ENCODE results near the gene CLDN9. TPM values are rescaled to one million over a fixed set of nuclear protein-coding genes. Genes with fewer than 3 reads are reported as not detected.

CLDN9 gene
- total RNA-seq, 1 donor from 2014 or later, result 0.39 TPM

DNA sequence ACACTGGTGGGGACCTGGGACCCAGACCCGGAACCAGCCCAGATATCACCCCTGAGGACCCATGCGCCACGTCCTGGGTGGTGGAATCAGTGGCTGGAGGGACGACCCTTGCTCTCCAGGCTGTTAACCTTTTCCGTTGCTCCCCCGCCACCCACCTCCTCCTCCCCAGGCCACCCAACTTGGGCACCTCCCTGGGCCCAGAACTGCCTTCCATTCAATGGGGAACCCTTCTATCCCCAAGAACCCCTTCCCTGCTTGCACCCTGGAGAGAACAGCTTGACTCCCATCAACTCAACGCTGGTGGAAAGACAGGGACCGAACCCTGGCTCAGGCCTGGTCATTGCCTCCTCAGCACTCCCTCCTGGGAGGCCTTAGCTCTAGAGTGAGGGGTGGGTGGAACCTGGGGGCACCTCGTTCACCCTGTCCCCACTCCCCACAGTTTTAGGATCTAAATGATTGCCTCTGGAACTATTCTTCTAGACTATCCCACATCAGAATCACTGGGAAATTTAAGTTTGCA, 47.1 kb downstream of the CLDN9 start:
- Mint-ChIP-seq H3K27ac (ENCODE audit: unreplicated experiment) (peak overlapping the region; percentile 66), H3K4me1 (ENCODE audit: low read depth, unreplicated experiment) (no peaks in the 10 kb centered on the region), H3K27me3 (ENCODE audit: unreplicated experiment) (peaks cover 3% of the 10 kb centered on the region), H3K9me3 (ENCODE audit: unreplicated experiment) (peaks cover 3% of the 10 kb centered on the region), H3K36me3 (ENCODE audit: unreplicated experiment) (no peaks in the 10 kb centered on the region), H3K4me3 (ENCODE audit: unreplicated experiment) (peak overlapping the region; percentile 74)
- DNase-seq, result no peak
- TF ChIP-seq, protein P1, sequence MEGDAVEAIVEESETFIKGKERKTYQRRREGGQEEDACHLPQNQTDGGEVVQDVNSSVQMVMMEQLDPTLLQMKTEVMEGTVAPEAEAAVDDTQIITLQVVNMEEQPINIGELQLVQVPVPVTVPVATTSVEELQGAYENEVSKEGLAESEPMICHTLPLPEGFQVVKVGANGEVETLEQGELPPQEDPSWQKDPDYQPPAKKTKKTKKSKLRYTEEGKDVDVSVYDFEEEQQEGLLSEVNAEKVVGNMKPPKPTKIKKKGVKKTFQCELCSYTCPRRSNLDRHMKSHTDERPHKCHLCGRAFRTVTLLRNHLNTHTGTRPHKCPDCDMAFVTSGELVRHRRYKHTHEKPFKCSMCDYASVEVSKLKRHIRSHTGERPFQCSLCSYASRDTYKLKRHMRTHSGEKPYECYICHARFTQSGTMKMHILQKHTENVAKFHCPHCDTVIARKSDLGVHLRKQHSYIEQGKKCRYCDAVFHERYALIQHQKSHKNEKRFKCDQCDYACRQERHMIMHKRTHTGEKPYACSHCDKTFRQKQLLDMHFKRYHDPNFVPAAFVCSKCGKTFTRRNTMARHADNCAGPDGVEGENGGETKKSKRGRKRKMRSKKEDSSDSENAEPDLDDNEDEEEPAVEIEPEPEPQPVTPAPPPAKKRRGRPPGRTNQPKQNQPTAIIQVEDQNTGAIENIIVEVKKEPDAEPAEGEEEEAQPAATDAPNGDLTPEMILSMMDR (IDR thresholded peaks at IDR 0.05; ENCODE audit: partially characterized antibody, unreplicated experiment), result no peak

GRCh38 chr16:3060339-3061127, 47.8 kb downstream of the CLDN9 start:
- TF ChIP-seq, protein P1 (IDR thresholded peaks at IDR 0.05; ENCODE audit: partially characterized antibody, unreplicated experiment), result no peak
- H3K27me3 Mint-ChIP-seq (ENCODE audit: unreplicated experiment), result peaks cover 3% of the 10 kb centered on the region
- no peak overlapping the region for H3K27ac Mint-ChIP-seq (ENCODE audit: unreplicated experiment)
- H3K36me3 Mint-ChIP-seq (ENCODE audit: unreplicated experiment), result no peaks in the 10 kb centered on the region
- H3K9me3 Mint-ChIP-seq (ENCODE audit: unreplicated experiment), result peaks cover 3% of the 10 kb centered on the region
- H3K4me1 Mint-ChIP-seq (ENCODE audit: low read depth, unreplicated experiment), result no peaks in the 10 kb centered on the region
- no peak overlapping the region for H3K4me3 Mint-ChIP-seq (ENCODE audit: unreplicated experiment)
- no peak for DNase-seq

DNA sequence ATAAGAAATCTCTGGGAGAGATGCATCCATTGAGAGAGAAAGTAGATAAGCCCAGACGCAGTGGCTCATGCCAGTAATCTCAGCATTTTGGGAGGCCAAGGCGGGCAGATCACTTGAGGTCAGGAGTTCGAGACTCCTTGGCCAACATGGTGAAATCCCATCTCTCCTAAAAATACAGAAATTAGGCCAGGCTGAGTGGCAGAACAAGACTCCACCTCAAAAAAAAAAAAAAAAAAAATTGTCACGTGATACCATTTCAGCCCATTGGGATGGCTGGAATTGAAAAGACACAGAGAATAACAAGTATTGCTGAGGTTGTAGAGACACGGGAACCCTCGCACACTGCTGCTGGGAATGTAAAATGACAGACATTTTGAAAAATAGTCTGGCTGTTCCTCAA, 49.8 kb downstream of the CLDN9 start:
- Mint-ChIP-seq H3K4me3 (ENCODE audit: unreplicated experiment) (no peak overlapping the region), H3K36me3 (ENCODE audit: unreplicated experiment) (no peaks in the 10 kb centered on the region), H3K27me3 (ENCODE audit: unreplicated experiment) (peaks cover 5% of the 10 kb centered on the region), H3K4me1 (ENCODE audit: low read depth, unreplicated experiment) (no peaks in the 10 kb centered on the region), H3K9me3 (ENCODE audit: unreplicated experiment) (peaks cover 6% of the 10 kb centered on the region), H3K27ac (ENCODE audit: unreplicated experiment) (no peak overlapping the region)
- TF ChIP-seq, protein P1 (IDR thresholded peaks at IDR 0.05; ENCODE audit: partially characterized antibody, unreplicated experiment), result no peak
- DNase-seq, result no peak

- Mint-ChIP-seq H3K4me3 (ENCODE audit: unreplicated experiment) (no peak overlapping the region), H3K27me3 (ENCODE audit: unreplicated experiment) (peaks cover 5% of the 10 kb centered on the region), H3K4me1 (ENCODE audit: low read depth, unreplicated experiment) (no peaks in the 10 kb centered on the region), H3K9me3 (ENCODE audit: unreplicated experiment) (peaks cover 6% of the 10 kb centered on the region), H3K36me3 (ENCODE audit: unreplicated experiment) (no peaks in the 10 kb centered on the region), H3K27ac (ENCODE audit: unreplicated experiment) (no peak overlapping the region)
- TF ChIP-seq, protein P1 (IDR thresholded peaks at IDR 0.05; ENCODE audit: partially characterized antibody, unreplicated experiment), result no peak
- no peak for DNase-seq
Measured at GRCh38 chr16:3063625-3064386, 51.1 kb downstream of the CLDN9 start.

Other genes with a start within 250 kb of the CLDN9 start
- gene ELOB, start 235.6 kb upstream of the CLDN9 start, total RNA-seq (ENCODE audit: unreplicated experiment), result 183 TPM
- 0.39 TPM for gene PRSS33, start 225.4 kb upstream of the CLDN9 start, total RNA-seq (ENCODE audit: unreplicated experiment)
- gene PRSS41, start 214.5 kb upstream of the CLDN9 start, total RNA-seq (ENCODE audit: unreplicated experiment), result not detected
- not detected for gene PRSS21, start 195.7 kb upstream of the CLDN9 start, total RNA-seq (ENCODE audit: unreplicated experiment)
- gene ZG16B, start 182.6 kb upstream of the CLDN9 start, total RNA-seq (ENCODE audit: unreplicated experiment), result not detected
- not detected for gene PRSS22, start 154.8 kb upstream of the CLDN9 start, total RNA-seq (ENCODE audit: unreplicated experiment)
- 30.5 TPM for gene FLYWCH2, start 129.7 kb upstream of the CLDN9 start, total RNA-seq (ENCODE audit: unreplicated experiment)
- gene FLYWCH1, start 101.0 kb upstream of the CLDN9 start, total RNA-seq (ENCODE audit: unreplicated experiment), result 77.1 TPM
- gene KREMEN2, start 48.6 kb upstream of the CLDN9 start, total RNA-seq (ENCODE audit: unreplicated experiment), result 12.8 TPM
- 69.1 TPM for gene PAQR4, start 43.6 kb upstream of the CLDN9 start, total RNA-seq (ENCODE audit: unreplicated experiment)
- gene PKMYT1, start 32.5 kb upstream of the CLDN9 start, total RNA-seq (ENCODE audit: unreplicated experiment), result 8.5 TPM
- 31.1 TPM for gene CLDN6, start 5.3 kb downstream of the CLDN9 start, total RNA-seq (ENCODE audit: unreplicated experiment)
- 4.2 TPM for gene TNFRSF12A, start 7.4 kb downstream of the CLDN9 start, total RNA-seq (ENCODE audit: unreplicated experiment)
- 117 TPM for gene HCFC1R1, start 11.0 kb downstream of the CLDN9 start, total RNA-seq (ENCODE audit: unreplicated experiment)
- 30.2 TPM for gene THOC6, start 11.1 kb downstream of the CLDN9 start, total RNA-seq (ENCODE audit: unreplicated experiment)
- not detected for gene BICDL2, start 24.0 kb downstream of the CLDN9 start, total RNA-seq (ENCODE audit: unreplicated experiment)
- gene MMP25, start 33.6 kb downstream of the CLDN9 start, total RNA-seq (ENCODE audit: unreplicated experiment), result not detected
- 1.3 TPM for gene IL32, start 52.7 kb downstream of the CLDN9 start, total RNA-seq (ENCODE audit: unreplicated experiment)
- gene ZSCAN10, start 86.4 kb downstream of the CLDN9 start, total RNA-seq (ENCODE audit: unreplicated experiment), result 0.74 TPM
- gene ZNF205, start 99.7 kb downstream of the CLDN9 start, total RNA-seq (ENCODE audit: unreplicated experiment), result 31.6 TPM
- gene ZNF213, start 122.1 kb downstream of the CLDN9 start, total RNA-seq (ENCODE audit: unreplicated experiment), result 18.7 TPM
- not detected for gene OR1F1, start 175.3 kb downstream of the CLDN9 start, total RNA-seq (ENCODE audit: unreplicated experiment)
- 12.2 TPM for gene ZNF200, start 222.2 kb downstream of the CLDN9 start, total RNA-seq (ENCODE audit: unreplicated experiment)
- not detected for gene MEFV, start 243.7 kb downstream of the CLDN9 start, total RNA-seq (ENCODE audit: unreplicated experiment)

All from glutamatergic neuron (in vitro differentiated cells).